K562 (cell line): Measurements from ENCODE around the gene ADGRD1. TPM values are rescaled to one million over a fixed set of nuclear protein-coding genes. Genes with fewer than 3 reads are reported as not detected.
A peak's percentile ranks its signal among the peaks of the same experiment; 100 is the strongest.

Experiments used
- ATAC-seq: fragments of 200-7000 bp; cut with Tn5 transposase; 3 replicates; pipeline ENCODE4 v1.9.1; 2020; ENCODE audit warnings: moderate library complexity
- BruUV-seq: library from RNA; stranded (reverse); fragments of 400-500 nt; replicated peaks from 2 replicates; lab custom pipeline; 2021; lab: Mats Ljungman, UMichigan
- CTCF ChIA-PET: fragments of 300-600 bp; formaldehyde crosslinking; extraction: SDS; loops from one replicate; lab custom pipeline; 2021; ENCODE audit warnings: low intra/inter-chr PET ratio; lab: Yijun Ruan, JAX
- POLR2A ChIA-PET: fragments of 300-600, 350-650 bp; sonication (Branson Sonifier 250); formaldehyde crosslinking; extraction: SDS; loops from one replicate; lab custom pipeline; 2021; ENCODE audit warnings: antibody characterized with exemption, inconsistent platforms; lab: Yijun Ruan, JAX
- DNase-seq, 4 experiments: peaks; one replicate each; pipeline versions ENCODE4 v3.0.0 to v3.0.0-alpha.2; 2011 to 2018; ENCODE audit warnings: low spot score in 3 of 4, mixed read lengths in 3 of 4; ENCODE audit errors: extremely low read depth in 1 of 4
- FAIRE-seq: peaks from 2 replicates; lab custom pipeline; 2011; peaks lifted over from hg19 to GRCh38; lab: Jason Lieb, UNC
- H2AFZ ChIP-seq: 2 replicates; pipeline ENCODE4 v1.6.0; 2011; ENCODE audit warnings: low read depth, low read length, control low read depth, inconsistent platforms
- H3K27ac ChIP-seq: fragments of 200-600 bp; 3 replicates; pipeline ENCODE4 v1.8.0; 2011; ENCODE audit warnings: low read depth, mild to moderate bottlenecking, control low read depth, inconsistent platforms, low read length, moderate library complexity, mixed read lengths; ENCODE audit errors: extremely low read depth
- H3K27me3 ChIP-seq, 2 experiments: fragments of 300-600 bp in 1 of 2; 2 replicates in 1 of 2; 3 replicates in 1 of 2; pipeline versions ENCODE4 v1.6.0 to v1.8.0; 2011; ENCODE audit warnings: inconsistent platforms in 2 of 2, low read length in 2 of 2, mild to moderate bottlenecking in 1 of 2, mixed read lengths in 1 of 2, moderate library complexity in 1 of 2; ENCODE audit not compliant: control insufficient read depth in 2 of 2, insufficient read depth in 2 of 2
- H3K36me3 ChIP-seq: fragments of 300-600 bp; 3 replicates; pipeline ENCODE4 v1.8.0; 2011; ENCODE audit warnings: mild to moderate bottlenecking, low read length, inconsistent platforms; ENCODE audit not compliant: control insufficient read depth, insufficient read depth
- H3K4me1 ChIP-seq, 2 experiments: fragments of 200-600 bp in 1 of 2; replicated peaks in 1 of 2; 2 replicates in 1 of 2; 3 replicates in 1 of 2; pipeline versions ENCODE4 v1.5.1 to v1.8.0; 2011; ENCODE audit warnings: inconsistent platforms in 2 of 2, low read length in 2 of 2, mild to moderate bottlenecking in 1 of 2, mixed read lengths in 1 of 2, moderate library complexity in 1 of 2; ENCODE audit not compliant: control insufficient read depth in 2 of 2, insufficient read depth in 2 of 2
- H3K4me2 ChIP-seq: 2 replicates; pipeline ENCODE4 v1.6.1; 2011; ENCODE audit warnings: low read length, control low read depth, inconsistent platforms, mixed read lengths; ENCODE audit not compliant: insufficient read depth
- H3K4me3 ChIP-seq: fragments of 200-600 bp; sonication (generic), shearing (Covaris generic); 2 replicates; pipeline ENCODE4 v1.5.1; 2016; ENCODE audit warnings: control low read depth, inconsistent platforms
- H3K79me2 ChIP-seq: fragments of 200-600 bp; 3 replicates; pipeline ENCODE4 v1.8.0; 2011; ENCODE audit warnings: low read length, inconsistent platforms; ENCODE audit not compliant: control insufficient read depth, insufficient read depth
- H3K9ac ChIP-seq, 2 experiments: 2 replicates each; pipeline versions ENCODE4 v1.6.0 to v1.6.1; 2011; ENCODE audit warnings: low read depth in 2 of 2, low read length in 2 of 2, control low read depth in 1 of 2, inconsistent platforms in 1 of 2, mild to moderate bottlenecking in 1 of 2, mixed read lengths in 1 of 2; ENCODE audit not compliant: insufficient read depth in 1 of 2
- H3K9me1 ChIP-seq: one replicate; pipeline ENCODE4 v1.6.0; 2011; ENCODE audit warnings: inconsistent platforms, mild to moderate bottlenecking, low read length, moderate library complexity; ENCODE audit not compliant: control insufficient read depth, insufficient read depth
- H3K9me3 ChIP-seq: replicated peaks from 2 replicates; pipeline ENCODE4 v1.5.1; 2011; ENCODE audit warnings: low read depth, low read length, inconsistent platforms; ENCODE audit not compliant: control insufficient read depth, insufficient read depth
- H4K20me1 ChIP-seq: replicated peaks from 2 replicates; pipeline ENCODE4 v1.6.1; 2011; ENCODE audit warnings: low read length, inconsistent platforms, mixed read lengths; ENCODE audit not compliant: control insufficient read depth, insufficient read depth
- ARHGAP35 ChIP-seq: fragments of 450-650 bp; IDR thresholded peaks from 2 replicates; pipeline ENCODE4 v1.6.1; 2018; ENCODE audit not compliant: partially characterized antibody
- ATF1 ChIP-seq, 2 experiments: fragments of 450-650 bp in 1 of 2; IDR thresholded peaks; 2 replicates each; pipeline ENCODE4 v1.6.1; 2016; ENCODE audit warnings: missing compliant biosample characterization in 1 of 2, missing genetic modification characterization in 1 of 2
- C11orf30 ChIP-seq: fragments of 450-650 bp; IDR thresholded peaks from 2 replicates; pipeline ENCODE4 v1.6.1; 2016; ENCODE audit warnings: low read depth, mild to moderate bottlenecking
- CREB3 ChIP-seq: fragments of 450-650 bp; conservative IDR thresholded peaks from 2 replicates; pipeline ENCODE4 v1.6.1; 2016; ENCODE audit warnings: missing genetic modification characterization, low read depth, mild to moderate bottlenecking, missing compliant biosample characterization, moderate library complexity
- HMG20B ChIP-seq: fragments of 250-450 bp; sonication (Bioruptor Pico); IDR thresholded peaks from 2 replicates; pipeline ENCODE4 v1.5.0; 2021; ENCODE audit warnings: mild to moderate bottlenecking
- MAFF ChIP-seq: IDR thresholded peaks from 2 replicates; pipeline ENCODE4 v1.6.1; 2012; ENCODE audit warnings: low read length, improper control_type of control experiment
- MAFG ChIP-seq: fragments of 450-650 bp; conservative IDR thresholded peaks from 2 replicates; pipeline ENCODE4 v1.6.1; 2016; ENCODE audit warnings: missing genetic modification characterization, missing compliant biosample characterization
- MAFK ChIP-seq: IDR thresholded peaks from 2 replicates; pipeline ENCODE4 v1.6.1; 2011; ENCODE audit warnings: low read length, improper control_type of control experiment
- NRF1 ChIP-seq, 2 experiments: fragments of 450-650 bp; IDR thresholded peaks in 1 of 2; conservative IDR thresholded peaks in 1 of 2; 2 replicates each; pipeline ENCODE4 v1.6.1; 2014; ENCODE audit warnings: mild to moderate bottlenecking in 2 of 2
- PHB ChIP-seq: fragments of 250-450 bp; sonication (Bioruptor Pico); IDR thresholded peaks from 2 replicates; pipeline ENCODE4 v1.5.0; 2021
- TBL1XR1 ChIP-seq, 2 experiments: IDR thresholded peaks; 2 replicates each; pipeline ENCODE4 v1.6.1; 2012; ENCODE audit warnings: improper control_type of control experiment in 2 of 2, low read length in 2 of 2, mild to moderate bottlenecking in 1 of 2
- TBP ChIP-seq: optimal IDR thresholded peaks from 2 replicates; pipeline ENCODE3; 2011; ENCODE audit warnings: low read depth, low read length, improper control_type of control experiment
- ZNF316 ChIP-seq: fragments of 450-650 bp; IDR thresholded peaks from 2 replicates; pipeline ENCODE4 v1.6.1; 2016
- WGBS: fragments of 100-300 bp; shearing (Covaris generic); methylation state at CpG from one replicate; pipeline ENCODE4 v1.1.6; 2016; ENCODE audit warnings: low coverage, mixed read lengths; ENCODE audit not compliant: insufficient coverage; ENCODE audit errors: missing lambda C conversion rate; 5-methylcytosine and 5-hydroxymethylcytosine counted together
- in situ Hi-C: fragments of 300-500 bp; cut with MboI; formaldehyde crosslinking; loops from 4 replicates; pipeline ENCODE4 v1.15.0; 2018; ENCODE audit warnings: inconsistent platforms, mixed read lengths
- intact Hi-C: fragments of 100-400 bp; cut with micrococcal nuclease; formaldehyde crosslinking; loops from 2 replicates; pipeline ENCODE4 v1.14.2; 2022
- polyA plus RNA-seq, 8 experiments: library from polyadenylated mRNA; depleted of rRNA in 4 of 8; stranded (reverse) in 5 of 8; unstranded in 3 of 8; fragments of >200 nt; fragmentation: Nextera tagmentation in 2 of 8; fragmentation: Illumina TruSeq in 1 of 8; extraction: Ambion mirVana in 2 of 8; extraction: Trizol in 1 of 8; gene quantifications; 2 replicates each; pipeline versions ENCODE4 v1.2.1 to v1.2.3, GENCODE V29; 2011 to 2014; ENCODE audit warnings: inconsistent platforms in 1 of 8, missing spikeins in 1 of 8
- total RNA-seq, 7 experiments: library from RNA; depleted of rRNA in 6 of 7; stranded (reverse); fragments of >200 nt in 6 of 7; fragmentation: Illumina TruSeq in 2 of 7; extraction: Trizol in 2 of 7; gene quantifications; 2 replicates each; pipeline versions ENCODE4 v1.2.1 to v1.2.3, GENCODE V29; 2011 to 2021; ENCODE audit warnings: low replicate concordance in 1 of 7

Gene ADGRD1
- total and polyA plus RNA-seq, 9 of the 15 experiments (the other 6 are each of a cell fraction or from before 2014, with no cell fraction given) = 1.7 to 11.7 (median 3.3) TPM

GRCh38 chr12:131007740-131008117 lies 54.0 kb downstream of the ADGRD1 start:
- H3K4me1 ChIP-seq = peaks cover 4 to 32% of the 10 kb centered on the region in 2 experiments; a peak in 2 of 5 replicates
- H3K27ac ChIP-seq = no peak overlapping the region
- no peak for DNase-seq
- peaks cover 0 to 35% of the 10 kb centered on the region in 2 experiments; a peak in 2 of 5 replicates for H3K27me3 ChIP-seq
- no peaks in the 10 kb centered on the region for H3K9me3 ChIP-seq
- no peak overlapping the region for H3K4me2 ChIP-seq
- H3K4me3 ChIP-seq = no peak overlapping the region
- WGBS = 37% methylated on average over 3 of the region's 3 CpGs
- POLR2A ChIA-PET = no interaction called here
- no peak for FAIRE-seq
- no peak for ATAC-seq
- peaks cover 5% of the 10 kb centered on the region; the same call in 1 of the 2 replicates for H4K20me1 ChIP-seq
- TF ChIP-seq MAFF = peak; percentile 35; the same call in 1 of the 2 replicates
- TF ChIP-seq TBP = no peak
- TF ChIP-seq PHB (CRISPR knock-in tag) = no peak
- peak; percentile 88 for TF ChIP-seq ZNF316
- peak; percentile 64; the same call in 1 of the 2 replicates for TF ChIP-seq MAFK
- TF ChIP-seq NRF1 (conservative IDR thresholded peaks at IDR 0.05 in 1 of 2, IDR thresholded peaks at IDR 0.05 in 1 of 2) = no peak
- no peak for TF ChIP-seq ATF1 (CRISPR knock-in tag; IDR thresholded peaks at IDR 0.05)
- no peak for TF ChIP-seq ATF1 (tag; IDR thresholded peaks at IDR 0.05)
- TF ChIP-seq C11orf30 = peak; percentile 79
- peak; percentile 79 for TF ChIP-seq MAFG (tag)
- TF ChIP-seq CREB3 (tag) = no peak
- no peak for TF ChIP-seq ARHGAP35
- no peak for TF ChIP-seq TBL1XR1 (IDR thresholded peaks at IDR 0.05; ENCODE audit: low read length in 2 of 2)
- TF ChIP-seq HMG20B (CRISPR knock-in tag) = no peak
- in situ Hi-C loops (no loop called here), intact Hi-C loops (no loop called here)
- CTCF ChIA-PET = no interaction called here
- no TSS peak for BruUV-seq
- no peaks in the 10 kb centered on the region for H3K9me1 ChIP-seq
- H2AFZ ChIP-seq = no peak overlapping the region
- H3K79me2 ChIP-seq = no peaks in the 10 kb centered on the region
- H3K9ac ChIP-seq = no peak overlapping the region
- H3K36me3 ChIP-seq = no peaks in the 10 kb centered on the region
